HepG2 (cell line): ENCODE results near the gene CYSRT1. TPM values are rescaled to one million over a fixed set of nuclear protein-coding genes. Genes with fewer than 3 reads are reported as not detected.

Experiments used
- AHDC1 ChIP-seq: sonication (generic); formaldehyde crosslinking; IDR thresholded peaks from 2 replicates; pipeline ENCODE4 v1.5.1; 2020; ENCODE audit warnings: mild to moderate bottlenecking, missing genetic modification reagents, borderline replicate concordance
- AHR ChIP-seq: IDR thresholded peaks from 2 replicates; pipeline ENCODE4 v1.6.1; 2018; ENCODE audit warnings: missing genetic modification reagents, missing compliant biosample characterization
- CSRNP2 ChIP-seq: sonication (generic); formaldehyde crosslinking; conservative IDR thresholded peaks from 2 replicates; pipeline ENCODE4 v1.8.0; 2022; ENCODE audit warnings: low read depth, missing genetic modification reagents
- HBP1 ChIP-seq: IDR thresholded peaks from 2 replicates; pipeline ENCODE4 v1.6.1; 2016; ENCODE audit warnings: low read depth, control low read depth
- HCFC1 ChIP-seq: fragments of 150-350 bp; IDR thresholded peaks from 2 replicates; pipeline ENCODE4 v1.6.1; 2014; ENCODE audit warnings: low read depth, low read length
- KDM3A ChIP-seq: IDR thresholded peaks from 2 replicates; pipeline ENCODE4 v1.6.1; 2018; ENCODE audit warnings: low read depth, missing compliant biosample characterization
- MAX ChIP-seq: IDR thresholded peaks from 2 replicates; pipeline ENCODE4 v1.6.1; 2012; ENCODE audit warnings: inconsistent platforms
- NFE2 ChIP-seq: sonication (generic); formaldehyde crosslinking; IDR thresholded peaks from 2 replicates; pipeline ENCODE4 v1.4.0; 2020; ENCODE audit warnings: missing genetic modification reagents
- NFKB2 ChIP-seq: sonication (generic); formaldehyde crosslinking; IDR thresholded peaks from 2 replicates; pipeline ENCODE4 v1.4.0; 2020; ENCODE audit warnings: missing genetic modification reagents, borderline replicate concordance
- NPAS2 ChIP-seq: sonication (generic); formaldehyde crosslinking; IDR thresholded peaks from 2 replicates; pipeline ENCODE4 v1.8.0; 2022; ENCODE audit warnings: mild to moderate bottlenecking, missing genetic modification reagents, borderline replicate concordance
- NR2F2 ChIP-seq: IDR thresholded peaks from 2 replicates; pipeline ENCODE4 v1.6.1; 2012; ENCODE audit warnings: low read depth, inconsistent platforms, borderline replicate concordance
- THRA ChIP-seq: sonication (generic); formaldehyde crosslinking; IDR thresholded peaks from 2 replicates; pipeline ENCODE4 v1.4.0; 2020; ENCODE audit warnings: missing genetic modification reagents, borderline replicate concordance
- U2AF1 ChIP-seq: fragments of 200-400 bp; formaldehyde crosslinking; optimal IDR thresholded peaks from 2 replicates; pipeline ENCODE3; 2017; ENCODE audit warnings: mild to moderate bottlenecking, low read depth, low read length
- ZNF562 ChIP-seq: sonication (generic); formaldehyde crosslinking; IDR thresholded peaks from 2 replicates; pipeline ENCODE4 v1.8.0; 2022; ENCODE audit warnings: missing genetic modification reagents, borderline replicate concordance
- ZSCAN12 ChIP-seq: sonication (generic); formaldehyde crosslinking; IDR thresholded peaks from 2 replicates; pipeline ENCODE4 v1.9.0; 2021; ENCODE audit warnings: mild to moderate bottlenecking, missing genetic modification reagents
- polyA plus RNA-seq, 8 experiments: library from polyadenylated mRNA; depleted of rRNA in 3 of 8; stranded (reverse) in 7 of 8; unstranded in 1 of 8; fragments of >200 nt; fragmentation: Illumina TruSeq in 4 of 8; extraction: Trizol in 4 of 8; gene quantifications; 2 replicates each; pipeline versions ENCODE4 v1.2.1 to v1.2.3, GENCODE V29; 2011 to 2016; ENCODE audit warnings: low read depth in 4 of 8, missing spikeins in 1 of 8, mixed read lengths in 1 of 8; ENCODE audit not compliant: insufficient read depth in 1 of 8
- total RNA-seq, 5 experiments: library from RNA; depleted of rRNA; stranded (reverse); fragments of >200 nt; fragmentation: Illumina TruSeq; extraction: Trizol; gene quantifications; 2 replicates each; pipeline ENCODE4 v1.2.3, GENCODE V29; 2016; ENCODE audit warnings: low read depth in 1 of 5
- TF ChIP-seq, protein P1 (sequence below): sonication (generic); formaldehyde crosslinking; IDR thresholded peaks from 2 replicates; pipeline ENCODE4 v1.4.0; 2020; ENCODE audit warnings: low read depth, mild to moderate bottlenecking, missing genetic modification reagents

Gene CYSRT1
- total and polyA plus RNA-seq, 2 of the 13 experiments (the other 11 are each of a cell fraction or from before 2014, with no cell fraction given), result 1.5 to 2.1 TPM

DNA sequence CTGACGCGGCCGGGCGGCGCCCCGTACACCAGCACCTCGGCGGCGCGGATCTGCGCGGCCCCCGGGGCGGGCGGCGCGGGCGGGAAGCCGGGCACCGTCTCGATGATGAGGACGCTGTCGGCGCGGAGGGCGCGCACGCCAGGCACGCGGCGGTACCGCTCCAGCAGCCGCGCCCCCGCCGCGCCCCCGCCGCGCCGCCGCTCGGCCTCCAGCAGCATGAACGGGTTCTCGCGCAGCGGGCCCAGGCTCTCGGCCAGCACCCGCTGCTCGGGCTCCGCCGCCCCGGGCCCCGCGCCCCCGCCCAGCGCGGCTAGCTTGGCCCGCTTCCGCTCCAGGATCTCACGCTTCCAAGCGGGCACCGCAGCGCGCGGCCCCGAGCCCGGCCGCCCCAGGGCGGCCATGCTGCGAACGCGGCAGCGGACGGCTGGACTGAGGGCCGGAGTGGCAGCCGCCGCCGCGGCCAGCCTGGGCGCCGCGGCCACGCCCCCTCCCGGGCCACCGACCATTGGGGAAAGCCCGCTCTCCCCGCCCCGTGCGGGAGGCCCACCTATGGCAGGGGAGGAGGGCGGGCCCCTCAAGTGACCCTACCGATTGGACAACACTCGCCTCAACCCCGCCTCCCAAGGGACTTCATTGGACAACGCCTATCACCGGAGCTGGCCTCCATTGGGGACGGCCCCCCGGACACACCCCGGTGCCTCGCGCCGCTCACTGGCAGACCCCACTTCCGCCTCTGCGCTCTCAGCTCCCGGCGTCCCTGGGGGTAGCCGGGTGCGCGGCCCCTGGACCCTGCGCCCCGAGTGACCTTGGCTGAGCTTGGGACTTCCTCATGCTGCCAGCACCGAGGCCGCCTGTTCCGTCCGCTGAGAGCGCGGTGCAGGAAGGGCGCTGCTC is 24.4 kb upstream of the CYSRT1 start, which contains the start of gene TPRN (continued):
- TF ChIP-seq AHDC1, result peak; percentile 65; the same call in 1 of the 2 replicates
- TF ChIP-seq NFKB2 (CRISPR knock-in tag), result peak; percentile 77; the same call in 1 of the 2 replicates
- TF ChIP-seq NPAS2 (CRISPR knock-in tag), result no peak
- TF ChIP-seq, protein P1, sequence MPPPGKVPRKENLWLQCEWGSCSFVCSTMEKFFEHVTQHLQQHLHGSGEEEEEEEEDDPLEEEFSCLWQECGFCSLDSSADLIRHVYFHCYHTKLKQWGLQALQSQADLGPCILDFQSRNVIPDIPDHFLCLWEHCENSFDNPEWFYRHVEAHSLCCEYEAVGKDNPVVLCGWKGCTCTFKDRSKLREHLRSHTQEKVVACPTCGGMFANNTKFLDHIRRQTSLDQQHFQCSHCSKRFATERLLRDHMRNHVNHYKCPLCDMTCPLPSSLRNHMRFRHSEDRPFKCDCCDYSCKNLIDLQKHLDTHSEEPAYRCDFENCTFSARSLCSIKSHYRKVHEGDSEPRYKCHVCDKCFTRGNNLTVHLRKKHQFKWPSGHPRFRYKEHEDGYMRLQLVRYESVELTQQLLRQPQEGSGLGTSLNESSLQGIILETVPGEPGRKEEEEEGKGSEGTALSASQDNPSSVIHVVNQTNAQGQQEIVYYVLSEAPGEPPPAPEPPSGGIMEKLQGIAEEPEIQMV, result 0 out of 2 replicates have a peak, but pooled peaks have one; percentile 18
- peak; percentile 92 for TF ChIP-seq ZSCAN12 (CRISPR knock-in tag)
- TF ChIP-seq NR2F2, result peak; percentile 68; the same call in 1 of the 2 replicates
- TF ChIP-seq HCFC1, result no peak; the same call in 1 of the 2 replicates
- TF ChIP-seq NFE2 (CRISPR knock-in tag), result no peak
- no peak for TF ChIP-seq CSRNP2
- TF ChIP-seq MAX, result peak; percentile 86
- peak; percentile 86 for TF ChIP-seq THRA (CRISPR knock-in tag)
- peak; percentile 68; the same call in 1 of the 2 replicates for TF ChIP-seq HBP1 (CRISPR knock-in tag)
- no peak for TF ChIP-seq U2AF1
- peak; percentile 78; the same call in 1 of the 2 replicates for TF ChIP-seq KDM3A
- 0 out of 2 replicates have a peak, but pooled peaks have one; percentile 63 for TF ChIP-seq AHR (CRISPR knock-in tag)
- TF ChIP-seq ZNF562 (CRISPR knock-in tag), result no peak
